22Rv1 (cell line): ENCODE measurements around the gene PTCD2.

Source experiments
- ZFX ChIP-seq: fragments of 450-650 bp; IDR thresholded peaks from 2 replicates; pipeline ENCODE4 v1.6.1; 2017; ENCODE audit warnings: antibody characterized with exemption, borderline replicate concordance
- TF ChIP-seq, protein P1 (sequence below): fragments of 450-650 bp; IDR thresholded peaks from 2 replicates; pipeline ENCODE4 v1.5.1; 2017; ENCODE audit warnings: mild to moderate bottlenecking

DNA sequence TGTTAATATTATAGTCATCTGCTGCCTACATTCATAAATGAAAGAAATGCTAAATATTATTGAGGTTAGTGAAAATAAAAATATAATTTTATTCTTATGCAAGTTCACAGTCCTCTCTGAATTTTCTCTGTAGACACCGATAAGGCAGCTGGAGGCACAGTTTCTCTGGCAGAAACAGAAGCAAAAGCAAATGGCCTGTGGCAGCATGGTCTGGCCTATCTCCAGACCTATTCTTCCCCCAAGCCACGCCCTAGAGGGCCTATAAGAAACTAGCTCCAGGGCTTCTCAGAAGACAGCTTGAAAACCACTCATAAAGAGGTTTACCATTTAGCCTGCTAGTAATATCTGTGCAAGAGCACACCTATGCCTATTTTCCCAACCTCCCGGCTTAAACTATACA, 28.6 kb upstream of the PTCD2 start:
- TF ChIP-seq, protein P1, sequence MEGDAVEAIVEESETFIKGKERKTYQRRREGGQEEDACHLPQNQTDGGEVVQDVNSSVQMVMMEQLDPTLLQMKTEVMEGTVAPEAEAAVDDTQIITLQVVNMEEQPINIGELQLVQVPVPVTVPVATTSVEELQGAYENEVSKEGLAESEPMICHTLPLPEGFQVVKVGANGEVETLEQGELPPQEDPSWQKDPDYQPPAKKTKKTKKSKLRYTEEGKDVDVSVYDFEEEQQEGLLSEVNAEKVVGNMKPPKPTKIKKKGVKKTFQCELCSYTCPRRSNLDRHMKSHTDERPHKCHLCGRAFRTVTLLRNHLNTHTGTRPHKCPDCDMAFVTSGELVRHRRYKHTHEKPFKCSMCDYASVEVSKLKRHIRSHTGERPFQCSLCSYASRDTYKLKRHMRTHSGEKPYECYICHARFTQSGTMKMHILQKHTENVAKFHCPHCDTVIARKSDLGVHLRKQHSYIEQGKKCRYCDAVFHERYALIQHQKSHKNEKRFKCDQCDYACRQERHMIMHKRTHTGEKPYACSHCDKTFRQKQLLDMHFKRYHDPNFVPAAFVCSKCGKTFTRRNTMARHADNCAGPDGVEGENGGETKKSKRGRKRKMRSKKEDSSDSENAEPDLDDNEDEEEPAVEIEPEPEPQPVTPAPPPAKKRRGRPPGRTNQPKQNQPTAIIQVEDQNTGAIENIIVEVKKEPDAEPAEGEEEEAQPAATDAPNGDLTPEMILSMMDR, result no peak
- TF ChIP-seq ZFX, result no peak
